ENCODE results near the gene MROH9.

- TF ChIP-seq, protein P1, sequence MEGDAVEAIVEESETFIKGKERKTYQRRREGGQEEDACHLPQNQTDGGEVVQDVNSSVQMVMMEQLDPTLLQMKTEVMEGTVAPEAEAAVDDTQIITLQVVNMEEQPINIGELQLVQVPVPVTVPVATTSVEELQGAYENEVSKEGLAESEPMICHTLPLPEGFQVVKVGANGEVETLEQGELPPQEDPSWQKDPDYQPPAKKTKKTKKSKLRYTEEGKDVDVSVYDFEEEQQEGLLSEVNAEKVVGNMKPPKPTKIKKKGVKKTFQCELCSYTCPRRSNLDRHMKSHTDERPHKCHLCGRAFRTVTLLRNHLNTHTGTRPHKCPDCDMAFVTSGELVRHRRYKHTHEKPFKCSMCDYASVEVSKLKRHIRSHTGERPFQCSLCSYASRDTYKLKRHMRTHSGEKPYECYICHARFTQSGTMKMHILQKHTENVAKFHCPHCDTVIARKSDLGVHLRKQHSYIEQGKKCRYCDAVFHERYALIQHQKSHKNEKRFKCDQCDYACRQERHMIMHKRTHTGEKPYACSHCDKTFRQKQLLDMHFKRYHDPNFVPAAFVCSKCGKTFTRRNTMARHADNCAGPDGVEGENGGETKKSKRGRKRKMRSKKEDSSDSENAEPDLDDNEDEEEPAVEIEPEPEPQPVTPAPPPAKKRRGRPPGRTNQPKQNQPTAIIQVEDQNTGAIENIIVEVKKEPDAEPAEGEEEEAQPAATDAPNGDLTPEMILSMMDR (IDR thresholded peaks at IDR 0.05 in 8 of 11, conservative IDR thresholded peaks at IDR 0.05 in 3 of 11) = no peak
- TF ChIP-seq POLR2AphosphoS5 (IDR thresholded peaks at IDR 0.05) = no peak
Measured at GRCh38 chr1:171062902-171063301, 127.6 kb downstream of the MROH9 start.
